ENCODE measurements around the gene TBCE.
A peak's percentile ranks its signal among the peaks of the same experiment; 100 is the strongest.
"Not testable (repeated sequence)": the region's sequence is repeated elsewhere in the genome, so short reads cannot be mapped to it uniquely, and the experiment has no call there.

Gene TBCE

GRCh38 chr1:235450886-235451483, 83.8 kb downstream of the TBCE start:
- no peak for FAIRE-seq
- no peak for DNase-seq (ENCODE audit: low spot score)

GRCh38 chr1:235454021-235454420, 86.8 kb downstream of the TBCE start:
- DNase-seq (ENCODE audit: low spot score): no peak
- FAIRE-seq: no peak

- no peak for FAIRE-seq
- DNase-seq (ENCODE audit: low spot score): no peak
Measured at GRCh38 chr1:235455097-235455496, 87.9 kb downstream of the TBCE start.

- DNase-seq (ENCODE audit: low spot score): no peak
- no peak for FAIRE-seq
Measured at GRCh38 chr1:235455823-235456222, 88.6 kb downstream of the TBCE start.

- not testable (repeated sequence) for FAIRE-seq; DNase-seq (ENCODE audit: low spot score)
Measured at GRCh38 chr1:235457856-235458255, 90.6 kb downstream of the TBCE start.

GRCh38 chr1:235460770-235461169, 93.5 kb downstream of the TBCE start:
- FAIRE-seq (no peak), DNase-seq (ENCODE audit: low spot score) (no peak)

GRCh38 chr1:235461954-235462353, 94.7 kb downstream of the TBCE start:
- FAIRE-seq (no peak), DNase-seq (ENCODE audit: low spot score) (no peak)

- not testable (repeated sequence) for FAIRE-seq
Measured at GRCh38 chr1:235462832-235463231, 95.6 kb downstream of the TBCE start.

GRCh38 chr1:235465066-235465465, 97.8 kb downstream of the TBCE start:
- DNase-seq (ENCODE audit: low spot score) (no peak), FAIRE-seq (no peak)

More at GRCh38 chr1:235462832-235463231, 95.6 kb downstream of the TBCE start:
- DNase-seq (ENCODE audit: low spot score): not testable (repeated sequence)

- no peak for DNase-seq (ENCODE audit: low spot score)
- no peak for FAIRE-seq
Measured at GRCh38 chr1:235468004-235468403, 100.8 kb downstream of the TBCE start.

- DNase-seq (ENCODE audit: low spot score) (peak; percentile 62), FAIRE-seq (peak; percentile 87)
Measured at GRCh38 chr1:235468970-235469369, 101.7 kb downstream of the TBCE start.

GRCh38 chr1:235469897-235470296, 102.7 kb downstream of the TBCE start:
- FAIRE-seq; DNase-seq (ENCODE audit: low spot score): not testable (repeated sequence)

GRCh38 chr1:235470741-235471439, 103.7 kb downstream of the TBCE start:
- FAIRE-seq: no peak

GRCh38 chr1:235473806-235474205, 106.6 kb downstream of the TBCE start:
- no peak for DNase-seq (ENCODE audit: low spot score)
- no peak for FAIRE-seq

More at GRCh38 chr1:235470741-235471439, 103.7 kb downstream of the TBCE start:
- DNase-seq (ENCODE audit: low spot score): no peak

GRCh38 chr1:235483090-235483489, 115.9 kb downstream of the TBCE start:
- DNase-seq (ENCODE audit: low spot score) (no peak), FAIRE-seq (no peak)

GRCh38 chr1:235485558-235485957, 118.3 kb downstream of the TBCE start:
- no peak for DNase-seq (ENCODE audit: low spot score)
- no peak for FAIRE-seq

- peak; percentile 94 for FAIRE-seq
- DNase-seq (ENCODE audit: low spot score): peak; percentile 58
Measured at GRCh38 chr1:235486321-235486720, 119.1 kb downstream of the TBCE start.

- FAIRE-seq (no peak), DNase-seq (ENCODE audit: low spot score) (no peak)
Measured at GRCh38 chr1:235491644-235492043, 124.4 kb downstream of the TBCE start.

GRCh38 chr1:235494531-235494930, 127.3 kb downstream of the TBCE start:
- FAIRE-seq (no peak), DNase-seq (ENCODE audit: low spot score) (no peak)

GRCh38 chr1:235495030-235495429, 127.8 kb downstream of the TBCE start:
- FAIRE-seq: no peak

GRCh38 chr1:235495551-235495950, 128.3 kb downstream of the TBCE start:
- FAIRE-seq: no peak

More at GRCh38 chr1:235495030-235495429, 127.8 kb downstream of the TBCE start:
- no peak for DNase-seq (ENCODE audit: low spot score)

GRCh38 chr1:235500971-235501540, 133.8 kb downstream of the TBCE start:
- DNase-seq (ENCODE audit: low spot score) (peak; percentile 39), FAIRE-seq (peak; percentile 40)

More at GRCh38 chr1:235495551-235495950, 128.3 kb downstream of the TBCE start:
- no peak for DNase-seq (ENCODE audit: low spot score)
